Cardiac muscle cell (in vitro differentiated cells and primary cell): ENCODE data around the gene ADRA1B. TPM values are rescaled to one million over a fixed set of nuclear protein-coding genes. Genes with fewer than 3 reads are reported as not detected.

Experiments used
- DNase-seq, 2 donors: peaks; one replicate each; pipeline versions ENCODE4 v3.0.0 to v3.0.0-alpha.2; 2010 to 2017; ENCODE audit warnings: low read depth in 1 of 2, low spot score in 1 of 2
- H3K27ac ChIP-seq: fragments of 200-600 bp; sonication (generic); 2 replicates; pipeline ENCODE4 v1.5.1; 2016
- H3K27me3 ChIP-seq: fragments of 200-600 bp; sonication (generic); 2 replicates; pipeline ENCODE4 v1.6.0; 2016; ENCODE audit warnings: control low read depth
- H3K36me3 ChIP-seq: fragments of 200-600 bp; sonication (generic); 2 replicates; pipeline ENCODE4 v1.5.1; 2016; ENCODE audit warnings: control low read depth
- H3K4me1 ChIP-seq: fragments of 200-600 bp; sonication (generic); 2 replicates; pipeline ENCODE4 v1.8.1; 2017; ENCODE audit warnings: low read depth, mild to moderate bottlenecking, mixed run types
- H3K4me3 ChIP-seq: fragments of 200-600 bp; sonication (generic); 2 replicates; pipeline ENCODE4 v1.5.1; 2016; ENCODE audit warnings: mild to moderate bottlenecking
- H3K9me3 ChIP-seq: fragments of 200-600 bp; sonication (generic); 2 replicates; pipeline ENCODE4 v1.5.1; 2017; ENCODE audit warnings: low read depth, mild to moderate bottlenecking, control low read depth
- polyA plus RNA-seq: library from polyadenylated mRNA; unstranded; fragments of >200 nt; fragmentation: Nextera tagmentation; extraction: Ambion mirVana; gene quantifications from 2 replicates; pipeline ENCODE4 v1.2.1, GENCODE V29; 2016
- total RNA-seq: library from RNA; depleted of rRNA; stranded (reverse); fragments of >200 nt; gene quantifications from 2 replicates; pipeline ENCODE4 v1.2.3, GENCODE V29; 2016
- TF ChIP-seq, protein P1 (sequence below): IDR thresholded peaks from 2 replicates; pipeline ENCODE4 v1.5.1; 2012; ENCODE audit warnings: low read depth, mild to moderate bottlenecking, low read length

ADRA1B gene
- total and polyA plus RNA-seq, 2 experiments from 2014 or later, result 0.84 to 2.9 TPM

DNA sequence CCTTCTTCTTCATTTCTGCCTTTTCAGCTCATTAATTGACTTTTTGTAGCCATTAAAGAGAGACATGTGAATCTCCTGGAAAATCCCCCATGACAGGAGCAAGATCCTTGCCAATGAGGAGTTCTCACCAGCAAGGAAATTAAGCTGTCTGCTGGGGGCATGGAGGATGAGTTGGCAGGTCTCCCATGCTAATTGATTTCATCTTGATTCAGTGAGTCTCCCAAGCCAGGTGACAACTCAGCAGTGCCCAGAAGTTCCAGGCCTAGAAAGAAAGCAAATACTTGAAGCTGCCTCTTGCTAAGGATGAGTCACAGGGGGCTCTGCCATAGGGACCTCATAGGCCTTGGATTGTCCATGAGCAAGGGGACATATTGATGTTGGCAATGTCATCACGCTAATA, 30.0 kb upstream of the ADRA1B start:
- H3K4me3 ChIP-seq, result no peak overlapping the region

DNA sequence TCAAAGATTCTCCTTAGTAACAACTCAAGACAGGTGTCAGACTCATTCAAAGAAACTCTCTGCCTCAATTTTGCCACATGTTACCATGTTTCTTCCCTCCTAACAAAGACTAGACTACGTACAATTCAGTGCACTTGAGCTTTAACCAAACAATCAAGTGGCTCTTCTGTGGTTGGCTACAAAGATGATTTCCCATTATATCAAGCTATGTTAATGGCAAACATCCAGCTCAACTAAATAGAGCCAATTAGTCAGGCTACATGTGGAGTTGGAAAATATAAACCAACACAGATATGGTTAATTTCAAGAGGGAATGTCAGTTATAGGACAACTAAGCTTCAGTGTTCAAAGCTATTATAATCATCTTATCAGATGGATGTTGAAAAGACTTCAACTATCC, 29.2 kb upstream of the ADRA1B start:
- Histone ChIP-seq H3K4me3 (no peak overlapping the region), H3K27ac (no peak overlapping the region), H3K4me1 (no peaks in the 10 kb centered on the region), H3K9me3 (no peaks in the 10 kb centered on the region), H3K36me3 (no peaks in the 10 kb centered on the region), H3K27me3 (no peaks in the 10 kb centered on the region)
- no peak for DNase-seq
- TF ChIP-seq, protein P1, sequence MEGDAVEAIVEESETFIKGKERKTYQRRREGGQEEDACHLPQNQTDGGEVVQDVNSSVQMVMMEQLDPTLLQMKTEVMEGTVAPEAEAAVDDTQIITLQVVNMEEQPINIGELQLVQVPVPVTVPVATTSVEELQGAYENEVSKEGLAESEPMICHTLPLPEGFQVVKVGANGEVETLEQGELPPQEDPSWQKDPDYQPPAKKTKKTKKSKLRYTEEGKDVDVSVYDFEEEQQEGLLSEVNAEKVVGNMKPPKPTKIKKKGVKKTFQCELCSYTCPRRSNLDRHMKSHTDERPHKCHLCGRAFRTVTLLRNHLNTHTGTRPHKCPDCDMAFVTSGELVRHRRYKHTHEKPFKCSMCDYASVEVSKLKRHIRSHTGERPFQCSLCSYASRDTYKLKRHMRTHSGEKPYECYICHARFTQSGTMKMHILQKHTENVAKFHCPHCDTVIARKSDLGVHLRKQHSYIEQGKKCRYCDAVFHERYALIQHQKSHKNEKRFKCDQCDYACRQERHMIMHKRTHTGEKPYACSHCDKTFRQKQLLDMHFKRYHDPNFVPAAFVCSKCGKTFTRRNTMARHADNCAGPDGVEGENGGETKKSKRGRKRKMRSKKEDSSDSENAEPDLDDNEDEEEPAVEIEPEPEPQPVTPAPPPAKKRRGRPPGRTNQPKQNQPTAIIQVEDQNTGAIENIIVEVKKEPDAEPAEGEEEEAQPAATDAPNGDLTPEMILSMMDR, result no peak

More for the DNA sequence above, 30.0 kb upstream of the ADRA1B start:
- Histone ChIP-seq H3K27me3 (no peaks in the 10 kb centered on the region), H3K4me1 (no peaks in the 10 kb centered on the region), H3K36me3 (no peaks in the 10 kb centered on the region), H3K9me3 (no peaks in the 10 kb centered on the region), H3K27ac (no peak overlapping the region)
- DNase-seq, result no peak
- TF ChIP-seq, protein P1, result no peak

DNA sequence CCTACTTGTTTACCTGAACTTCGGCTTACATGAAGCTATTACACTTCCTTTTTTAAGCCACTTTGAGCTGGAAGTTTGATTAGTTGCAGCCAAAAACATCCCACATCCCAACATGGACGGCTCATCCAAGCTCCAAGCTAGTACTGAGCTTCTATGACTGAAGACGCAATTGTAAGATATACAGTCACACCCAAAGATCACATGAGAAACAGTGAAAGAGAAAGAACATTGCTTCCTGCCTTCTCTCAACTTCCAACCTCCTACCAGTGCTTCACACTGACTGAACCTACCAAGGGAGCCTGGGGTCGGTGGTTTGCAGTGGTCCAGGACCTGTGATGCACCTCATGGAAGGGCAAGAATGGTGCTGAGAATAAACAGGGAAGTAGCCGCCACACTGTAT, 27.4 kb upstream of the ADRA1B start:
- H3K36me3 ChIP-seq, result no peaks in the 10 kb centered on the region
- no peaks in the 10 kb centered on the region for H3K4me1 ChIP-seq
- H3K4me3 ChIP-seq, result no peak overlapping the region
- no peak for DNase-seq
- TF ChIP-seq, protein P1, result no peak
- H3K27ac ChIP-seq, result no peak overlapping the region
- H3K27me3 ChIP-seq, result no peaks in the 10 kb centered on the region
- H3K9me3 ChIP-seq, result no peaks in the 10 kb centered on the region

DNA sequence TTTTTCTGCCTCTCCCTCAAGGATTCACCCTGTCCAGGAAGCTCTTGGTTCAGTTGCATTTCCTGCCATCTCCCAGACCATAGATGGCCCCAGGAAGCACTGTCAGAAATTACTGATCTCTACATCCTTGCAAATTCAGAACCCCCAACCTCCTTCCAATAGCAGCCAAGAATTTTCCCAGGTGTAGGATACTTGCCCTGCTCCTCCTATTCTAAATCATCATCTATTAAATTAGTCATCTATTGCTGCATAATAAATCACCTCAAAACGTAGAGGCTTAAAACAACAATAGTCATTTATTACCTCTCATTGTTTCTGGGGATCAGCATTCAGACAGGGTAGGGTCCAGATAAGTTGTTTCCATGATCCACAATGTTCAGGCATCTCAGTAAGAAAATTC, 26.1 kb upstream of the ADRA1B start:
- no peaks in the 10 kb centered on the region for H3K36me3 ChIP-seq
- no peak overlapping the region for H3K4me3 ChIP-seq
- no peaks in the 10 kb centered on the region for H3K27me3 ChIP-seq
- H3K9me3 ChIP-seq, result no peaks in the 10 kb centered on the region
- no peak for DNase-seq
- H3K4me1 ChIP-seq, result no peaks in the 10 kb centered on the region
- TF ChIP-seq, protein P1, result no peak
- H3K27ac ChIP-seq, result no peak overlapping the region

DNA sequence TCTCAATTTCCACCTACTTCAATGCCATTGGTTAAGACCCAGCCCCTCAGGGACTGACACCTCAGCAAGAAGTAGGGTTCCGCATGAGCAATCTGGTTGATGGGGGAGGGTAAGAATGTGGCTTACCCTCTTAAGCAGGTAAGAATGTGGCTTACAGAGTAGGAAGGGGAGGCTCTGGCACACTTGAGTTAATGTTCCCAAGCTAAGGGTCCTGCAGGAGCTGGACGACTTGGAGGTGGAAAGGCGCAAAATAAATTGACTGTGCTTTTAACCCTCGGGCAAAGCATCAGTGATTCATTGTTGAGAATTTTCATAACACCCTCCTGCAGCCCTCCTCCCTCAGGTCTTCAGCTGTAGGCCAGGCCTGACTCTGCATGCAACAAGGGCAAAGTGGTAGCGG, 24.9 kb upstream of the ADRA1B start:
- TF ChIP-seq, protein P1, result no peak
- Histone ChIP-seq H3K9me3 (no peaks in the 10 kb centered on the region), H3K4me1 (no peaks in the 10 kb centered on the region), H3K27ac (no peak overlapping the region), H3K36me3 (no peaks in the 10 kb centered on the region), H3K4me3 (no peak overlapping the region), H3K27me3 (no peaks in the 10 kb centered on the region)
- no peak for DNase-seq
